Melanocyte of skin (primary cell): ENCODE measurements around the gene POFUT2. TPM values are rescaled to one million over a fixed set of nuclear protein-coding genes. Genes with fewer than 3 reads are reported as not detected.

Source experiments
- total RNA-seq, 2 donors: library from RNA; depleted of rRNA; stranded (reverse); fragments of >200 nt; gene quantifications; 2 replicates each; pipeline ENCODE4 v1.2.3, GENCODE V29; 2012

The POFUT2 gene
- total RNA-seq, result 10 to 100 TPM; 11.4 to 13.7 TPM

GRCh38 chr21:45287438-45288391 is at the start of gene POFUT2:
TSS of gene POFUT2 (minus strand) at chr21:45287895. CDS start at chr21:45287871, 24 bp downstream.

Other genes with a start within 250 kb of the POFUT2 start
- 10 to 100 TPM in 1 of 2 donors, 1 to 10 TPM in 1; 8.0 to 10.7 TPM for gene ADARB1, start 213.3 kb downstream of the POFUT2 start, total RNA-seq
- gene COL18A1, start 117.3 kb upstream of the POFUT2 start, total RNA-seq, result 10 to 100 TPM; 71.9 to 94.6 TPM